HepG2 (cell line): Measurements from ENCODE around the gene HNRNPM. TPM values are rescaled to one million over a fixed set of nuclear protein-coding genes. Genes with fewer than 3 reads are reported as not detected.
A peak's percentile ranks its signal among the peaks of the same experiment; 100 is the strongest.

Source experiments
- ADNP ChIP-seq: sonication (generic); formaldehyde crosslinking; IDR thresholded peaks from 2 replicates; pipeline ENCODE4 v1.4.0; 2020; ENCODE audit warnings: missing genetic modification reagents
- CBFB ChIP-seq: sonication (generic); formaldehyde crosslinking; IDR thresholded peaks from 2 replicates; pipeline ENCODE4 v1.4.0; 2020; ENCODE audit warnings: missing genetic modification reagents
- CC2D1A ChIP-seq: sonication (generic); formaldehyde crosslinking; IDR thresholded peaks from 2 replicates; pipeline ENCODE4 v1.8.1; 2023; ENCODE audit warnings: mild to moderate bottlenecking, missing genetic modification reagents
- DNMT1 ChIP-seq: sonication (generic); formaldehyde crosslinking; IDR thresholded peaks from 2 replicates; pipeline ENCODE4 v1.5.1; 2020; ENCODE audit warnings: mild to moderate bottlenecking, missing genetic modification reagents
- ESRRA ChIP-seq: sonication (generic); formaldehyde crosslinking; IDR thresholded peaks from 2 replicates; pipeline ENCODE4 v1.5.1; 2020; ENCODE audit warnings: mild to moderate bottlenecking, low read depth, missing genetic modification reagents
- FOXK1 ChIP-seq: sonication (generic); formaldehyde crosslinking; IDR thresholded peaks from 2 replicates; pipeline ENCODE4 v1.4.0; 2020; ENCODE audit warnings: low read depth, missing genetic modification reagents, borderline replicate concordance
- GABPA ChIP-seq, 2 experiments: IDR thresholded peaks; 2 replicates each; pipeline ENCODE4 v1.6.1; 2011 to 2016; ENCODE audit warnings: low read depth in 2 of 2, low read length in 1 of 2, missing biosample characterization in 1 of 2, missing genetic modification characterization in 1 of 2
- GLI4 ChIP-seq: sonication (generic); formaldehyde crosslinking; IDR thresholded peaks from 2 replicates; pipeline ENCODE4 v1.5.1; 2020; ENCODE audit warnings: missing genetic modification reagents, mild to moderate bottlenecking, moderate library complexity, borderline replicate concordance
- HNRNPLL ChIP-seq: fragments of 200-400 bp; formaldehyde crosslinking; IDR thresholded peaks from 2 replicates; pipeline ENCODE4 v1.6.1; 2017; ENCODE audit warnings: mild to moderate bottlenecking, low read depth, low read length; ENCODE audit not compliant: poor library complexity, severe bottlenecking
- IRF9 ChIP-seq: sonication (generic); formaldehyde crosslinking; IDR thresholded peaks from 2 replicates; pipeline ENCODE4 v1.8.0; 2022; ENCODE audit warnings: missing genetic modification reagents, mild to moderate bottlenecking, borderline replicate concordance
- KMT2A ChIP-seq: sonication (generic); formaldehyde crosslinking; IDR thresholded peaks from 2 replicates; pipeline ENCODE4 v1.4.0; 2020; ENCODE audit warnings: missing genetic modification reagents
- LCORL ChIP-seq, 2 experiments: fragments of 450-650 bp in 1 of 2; sonication (generic) in 1 of 2; formaldehyde crosslinking in 1 of 2; IDR thresholded peaks; 2 replicates each; pipeline versions ENCODE4 v1.5.0 to v1.6.1; 2017 to 2020; ENCODE audit warnings: antibody characterized with exemption in 1 of 2, missing genetic modification reagents in 1 of 2
- MTA1 ChIP-seq: sonication (generic); formaldehyde crosslinking; IDR thresholded peaks from 2 replicates; pipeline ENCODE4 v1.4.0; 2020; ENCODE audit warnings: missing genetic modification reagents, mild to moderate bottlenecking, borderline replicate concordance
- RAD51 ChIP-seq: fragments of 450-650 bp; IDR thresholded peaks from 2 replicates; pipeline ENCODE4 v1.6.1; 2016; ENCODE audit warnings: borderline replicate concordance
- SIX1 ChIP-seq: sonication (generic); formaldehyde crosslinking; IDR thresholded peaks from 2 replicates; pipeline ENCODE4 v1.4.0; 2020; ENCODE audit warnings: missing genetic modification reagents, borderline replicate concordance
- TBL1XR1 ChIP-seq: fragments of 150-350 bp; IDR thresholded peaks from 2 replicates; pipeline ENCODE4 v1.6.1; 2014; ENCODE audit warnings: borderline replicate concordance, low read length; ENCODE audit not compliant: partially characterized antibody
- TOPORS ChIP-seq: sonication (generic); formaldehyde crosslinking; IDR thresholded peaks from 2 replicates; pipeline ENCODE4 v1.8.0; 2023; ENCODE audit warnings: mild to moderate bottlenecking, missing genetic modification reagents
- ZKSCAN5 ChIP-seq: sonication (generic); formaldehyde crosslinking; IDR thresholded peaks from 2 replicates; pipeline ENCODE4 v1.5.1; 2020; ENCODE audit warnings: mild to moderate bottlenecking, missing genetic modification reagents
- ZMYM4 ChIP-seq: sonication (generic); formaldehyde crosslinking; IDR thresholded peaks from 2 replicates; pipeline ENCODE4 v1.8.1; 2023; ENCODE audit warnings: mild to moderate bottlenecking, missing genetic modification reagents
- ZNF138 ChIP-seq: sonication (generic); formaldehyde crosslinking; IDR thresholded peaks from 2 replicates; pipeline ENCODE4 v1.5.0; 2020; ENCODE audit warnings: mild to moderate bottlenecking, low read depth, missing genetic modification reagents
- ZNF569 ChIP-seq: sonication (generic); formaldehyde crosslinking; IDR thresholded peaks from 2 replicates; pipeline ENCODE4 v1.5.0; 2020; ENCODE audit warnings: mild to moderate bottlenecking, missing genetic modification reagents, moderate library complexity, borderline replicate concordance
- ZNF570 ChIP-seq: sonication (generic); formaldehyde crosslinking; IDR thresholded peaks from 2 replicates; pipeline ENCODE4 v1.4.0; 2020; ENCODE audit warnings: mild to moderate bottlenecking, missing genetic modification reagents, borderline replicate concordance
- ZNF790 ChIP-seq: sonication (generic); formaldehyde crosslinking; IDR thresholded peaks from 2 replicates; pipeline ENCODE4 v1.8.0; 2022; ENCODE audit warnings: missing genetic modification reagents, mild to moderate bottlenecking, borderline replicate concordance
- ZZZ3 ChIP-seq: sonication (generic); formaldehyde crosslinking; IDR thresholded peaks from 2 replicates; pipeline ENCODE4 v1.4.0; 2020; ENCODE audit warnings: missing genetic modification reagents, mild to moderate bottlenecking, borderline replicate concordance
- polyA plus RNA-seq, 8 experiments: library from polyadenylated mRNA; depleted of rRNA in 3 of 8; stranded (reverse) in 7 of 8; unstranded in 1 of 8; fragments of >200 nt; fragmentation: Illumina TruSeq in 4 of 8; extraction: Trizol in 4 of 8; gene quantifications; 2 replicates each; pipeline versions ENCODE4 v1.2.1 to v1.2.3, GENCODE V29; 2011 to 2016; ENCODE audit warnings: low read depth in 4 of 8, missing spikeins in 1 of 8, mixed read lengths in 1 of 8; ENCODE audit not compliant: insufficient read depth in 1 of 8
- total RNA-seq, 5 experiments: library from RNA; depleted of rRNA; stranded (reverse); fragments of >200 nt; fragmentation: Illumina TruSeq; extraction: Trizol; gene quantifications; 2 replicates each; pipeline ENCODE4 v1.2.3, GENCODE V29; 2016; ENCODE audit warnings: low read depth in 1 of 5
- TF ChIP-seq, protein P1 (sequence below): IDR thresholded peaks from 2 replicates; pipeline ENCODE4 v1.6.1; 2016
- TF ChIP-seq, protein P2 (sequence below), 2 experiments: sonication (generic) in 1 of 2; formaldehyde crosslinking in 1 of 2; IDR thresholded peaks; 2 replicates each; pipeline versions ENCODE4 v1.5.1 to v1.6.1; 2011 to 2020; ENCODE audit warnings: borderline replicate concordance in 1 of 2, low read depth in 1 of 2, low read length in 1 of 2, mild to moderate bottlenecking in 1 of 2, missing genetic modification reagents in 1 of 2, moderate library complexity in 1 of 2

The HNRNPM gene
- total and polyA plus RNA-seq, 2 of the 13 experiments (the other 11 are each of a cell fraction or from before 2014, with no cell fraction given): 56.7 to 102 TPM

DNA sequence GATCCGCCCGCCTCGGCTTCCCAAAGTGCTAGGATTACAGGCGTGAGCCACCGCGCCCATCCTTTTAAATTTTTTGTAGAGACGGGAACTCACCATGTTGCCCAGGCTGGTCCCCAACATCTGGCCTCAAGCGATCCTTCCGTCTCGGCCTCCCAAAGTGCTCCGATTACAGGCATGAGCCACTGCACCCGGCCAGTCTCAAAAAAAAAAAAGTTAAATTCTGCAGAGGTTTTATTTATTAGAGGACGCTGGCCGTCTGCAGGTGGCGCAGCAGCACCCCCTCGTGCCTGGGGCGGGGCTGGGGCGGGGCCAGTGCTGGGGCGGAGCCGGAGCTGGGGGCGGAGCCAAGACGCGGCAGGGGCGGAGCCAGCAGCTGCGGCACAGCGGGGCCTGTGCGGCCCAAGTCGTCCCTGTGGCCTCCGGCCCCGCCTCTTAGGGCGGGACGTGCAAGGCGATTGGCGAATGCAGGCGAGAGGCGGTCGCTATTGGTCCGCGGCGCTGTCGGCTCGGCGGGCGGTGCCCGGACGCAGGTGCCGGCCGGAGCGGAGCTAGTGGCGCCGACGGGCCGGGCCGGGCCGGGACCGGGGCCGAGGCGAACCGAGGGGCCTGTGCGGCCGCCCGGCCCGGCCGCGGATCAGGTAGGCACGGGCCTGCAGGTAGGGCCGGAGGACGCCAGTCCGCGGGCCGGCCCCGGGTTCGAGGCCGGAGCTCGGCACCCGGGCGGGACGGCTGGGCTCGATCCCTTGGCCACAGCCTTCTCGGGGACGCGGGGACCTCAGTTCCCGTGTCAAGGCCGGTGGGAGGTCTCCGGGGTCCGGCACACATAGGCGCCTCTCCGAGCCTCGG, 31.8 kb upstream of the HNRNPM start, which contains the start of gene MARCHF2 (continued):
- TF ChIP-seq IRF9 (CRISPR knock-in tag): 0 out of 2 replicates have a peak, but pooled peaks have one; percentile 33
- TF ChIP-seq ADNP (CRISPR knock-in tag): peak; percentile 31; the same call in 1 of the 2 replicates
- no peak for TF ChIP-seq ZZZ3 (CRISPR knock-in tag)
- TF ChIP-seq RAD51: no peak
- no peak for TF ChIP-seq ZKSCAN5
- no peak for TF ChIP-seq ZNF570
- TF ChIP-seq DNMT1: no peak
- TF ChIP-seq MTA1 (CRISPR knock-in tag): no peak
- TF ChIP-seq HNRNPLL: peak; percentile 71
- TF ChIP-seq, protein P1, sequence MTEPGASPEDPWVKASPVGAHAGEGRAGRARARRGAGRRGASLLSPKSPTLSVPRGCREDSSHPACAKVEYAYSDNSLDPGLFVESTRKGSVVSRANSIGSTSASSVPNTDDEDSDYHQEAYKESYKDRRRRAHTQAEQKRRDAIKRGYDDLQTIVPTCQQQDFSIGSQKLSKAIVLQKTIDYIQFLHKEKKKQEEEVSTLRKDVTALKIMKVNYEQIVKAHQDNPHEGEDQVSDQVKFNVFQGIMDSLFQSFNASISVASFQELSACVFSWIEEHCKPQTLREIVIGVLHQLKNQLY (CRISPR knock-in tag): no peak
- no peak for TF ChIP-seq FOXK1 (CRISPR knock-in tag)
- TF ChIP-seq, protein P2, sequence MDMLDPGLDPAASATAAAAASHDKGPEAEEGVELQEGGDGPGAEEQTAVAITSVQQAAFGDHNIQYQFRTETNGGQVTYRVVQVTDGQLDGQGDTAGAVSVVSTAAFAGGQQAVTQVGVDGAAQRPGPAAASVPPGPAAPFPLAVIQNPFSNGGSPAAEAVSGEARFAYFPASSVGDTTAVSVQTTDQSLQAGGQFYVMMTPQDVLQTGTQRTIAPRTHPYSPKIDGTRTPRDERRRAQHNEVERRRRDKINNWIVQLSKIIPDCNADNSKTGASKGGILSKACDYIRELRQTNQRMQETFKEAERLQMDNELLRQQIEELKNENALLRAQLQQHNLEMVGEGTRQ (IDR thresholded peaks at IDR 0.05; ENCODE audit: low read depth, low read length): no peak
- TF ChIP-seq, protein P2 (CRISPR knock-in tag; IDR thresholded peaks at IDR 0.05; ENCODE audit: borderline replicate concordance): no peak
- TF ChIP-seq GABPA (IDR thresholded peaks at IDR 0.05; ENCODE audit: low read depth, low read length): no peak
- TF ChIP-seq GABPA (CRISPR knock-in tag; IDR thresholded peaks at IDR 0.05; ENCODE audit: low read depth): no peak
- TF ChIP-seq ZNF790 (CRISPR knock-in tag): no peak
- no peak for TF ChIP-seq ZNF138 (CRISPR knock-in tag)
- TF ChIP-seq TOPORS (CRISPR knock-in tag): no peak
- TF ChIP-seq LCORL (IDR thresholded peaks at IDR 0.05): no peak
- TF ChIP-seq LCORL (CRISPR knock-in tag; IDR thresholded peaks at IDR 0.05): no peak
- no peak for TF ChIP-seq SIX1
- 0 out of 2 replicates have a peak, but pooled peaks have one; percentile 22 for TF ChIP-seq ZMYM4 (CRISPR knock-in tag)
- TF ChIP-seq TBL1XR1: no peak
- no peak for TF ChIP-seq ESRRA (CRISPR knock-in tag)
- no peak for TF ChIP-seq GLI4 (CRISPR knock-in tag)
- TF ChIP-seq ZNF569 (CRISPR knock-in tag): no peak
- TF ChIP-seq CC2D1A: no peak
- TF ChIP-seq KMT2A: no peak
- TF ChIP-seq CBFB (CRISPR knock-in tag): no peak
